ENCODE data around the gene NBEAL2. TPM values are rescaled to one million over a fixed set of nuclear protein-coding genes. Genes with fewer than 3 reads are reported as not detected.

Gene NBEAL2
- total and polyA plus RNA-seq, 10 of the 15 experiments (the other 5 are each of a cell fraction or from before 2014, with no cell fraction given), result 0.07 to 127 (median 29.4) TPM

DNA sequence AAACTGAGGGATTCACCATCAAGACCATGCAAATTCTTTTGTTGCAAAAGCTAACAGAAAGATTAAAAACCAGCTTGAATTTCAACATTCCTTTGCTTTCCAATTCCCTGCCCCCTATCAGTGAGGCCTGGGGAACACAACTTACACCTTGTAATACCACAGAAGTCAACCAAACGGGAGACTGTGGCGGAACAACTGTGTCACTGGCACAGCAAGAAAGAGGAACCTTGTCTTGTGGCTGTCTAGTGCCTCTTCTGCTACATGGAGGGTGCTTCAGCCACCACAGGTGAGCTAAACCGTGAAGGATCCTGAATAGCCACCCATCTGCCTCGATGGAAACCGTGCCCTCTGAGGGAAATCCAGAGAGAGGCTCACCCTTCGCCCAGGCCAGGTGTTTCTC lies 14.3 kb upstream of the NBEAL2 start (continued):
- TF ChIP-seq ZBTB4 (CRISPR knock-in tag; IDR thresholded peaks at IDR 0.05) (no peak), SMAD1 (IDR thresholded peaks at IDR 0.05; ENCODE audit: low read depth, partially characterized antibody) (no peak), KLF5 (IDR thresholded peaks at IDR 0.05; ENCODE audit: partially characterized antibody) (no peak), ZBED1 (IDR thresholded peaks at IDR 0.05; ENCODE audit: borderline replicate concordance) (no peak), YBX1 (IDR thresholded peaks at IDR 0.05) (no peak), RUNX3 (IDR thresholded peaks at IDR 0.05; ENCODE audit: low read length) (peak; percentile 62), PAX5 (IDR thresholded peaks at IDR 0.05; ENCODE audit: borderline replicate concordance, low read depth, low read length) (no peak), GABPA (IDR thresholded peaks at IDR 0.05; ENCODE audit: low read depth) (no peak), TCF3 (IDR thresholded peaks at IDR 0.05; ENCODE audit: borderline replicate concordance, insufficient read depth, low read depth, low read length) (no peak), WRNIP1 (IDR thresholded peaks at IDR 0.05; ENCODE audit: borderline replicate concordance, low read depth, low read length) (peak; percentile 75; the same call in 1 of the 2 replicates), ZBTB40 (IDR thresholded peaks at IDR 0.05; ENCODE audit: borderline replicate concordance) (no peak), LARP7 (IDR thresholded peaks at IDR 0.05) (no peak), NR2C2 (IDR thresholded peaks at IDR 0.05; ENCODE audit: borderline replicate concordance, control insufficient read depth, insufficient read length, low read depth) (no peak), MTA2 (IDR thresholded peaks at IDR 0.05; ENCODE audit: low read depth) (peak; percentile 47; the same call in 1 of the 2 replicates), STAT3 (IDR thresholded peaks at IDR 0.05; ENCODE audit: low read depth, low read length) (no peak), ASH2L (IDR thresholded peaks at IDR 0.05; ENCODE audit: borderline replicate concordance, low read depth) (no peak)
- TF ChIP-seq, protein P1, sequence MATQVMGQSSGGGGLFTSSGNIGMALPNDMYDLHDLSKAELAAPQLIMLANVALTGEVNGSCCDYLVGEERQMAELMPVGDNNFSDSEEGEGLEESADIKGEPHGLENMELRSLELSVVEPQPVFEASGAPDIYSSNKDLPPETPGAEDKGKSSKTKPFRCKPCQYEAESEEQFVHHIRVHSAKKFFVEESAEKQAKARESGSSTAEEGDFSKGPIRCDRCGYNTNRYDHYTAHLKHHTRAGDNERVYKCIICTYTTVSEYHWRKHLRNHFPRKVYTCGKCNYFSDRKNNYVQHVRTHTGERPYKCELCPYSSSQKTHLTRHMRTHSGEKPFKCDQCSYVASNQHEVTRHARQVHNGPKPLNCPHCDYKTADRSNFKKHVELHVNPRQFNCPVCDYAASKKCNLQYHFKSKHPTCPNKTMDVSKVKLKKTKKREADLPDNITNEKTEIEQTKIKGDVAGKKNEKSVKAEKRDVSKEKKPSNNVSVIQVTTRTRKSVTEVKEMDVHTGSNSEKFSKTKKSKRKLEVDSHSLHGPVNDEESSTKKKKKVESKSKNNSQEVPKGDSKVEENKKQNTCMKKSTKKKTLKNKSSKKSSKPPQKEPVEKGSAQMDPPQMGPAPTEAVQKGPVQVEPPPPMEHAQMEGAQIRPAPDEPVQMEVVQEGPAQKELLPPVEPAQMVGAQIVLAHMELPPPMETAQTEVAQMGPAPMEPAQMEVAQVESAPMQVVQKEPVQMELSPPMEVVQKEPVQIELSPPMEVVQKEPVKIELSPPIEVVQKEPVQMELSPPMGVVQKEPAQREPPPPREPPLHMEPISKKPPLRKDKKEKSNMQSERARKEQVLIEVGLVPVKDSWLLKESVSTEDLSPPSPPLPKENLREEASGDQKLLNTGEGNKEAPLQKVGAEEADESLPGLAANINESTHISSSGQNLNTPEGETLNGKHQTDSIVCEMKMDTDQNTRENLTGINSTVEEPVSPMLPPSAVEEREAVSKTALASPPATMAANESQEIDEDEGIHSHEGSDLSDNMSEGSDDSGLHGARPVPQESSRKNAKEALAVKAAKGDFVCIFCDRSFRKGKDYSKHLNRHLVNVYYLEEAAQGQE (IDR thresholded peaks at IDR 0.05; ENCODE audit: low read depth, low read length), result no peak
- TF ChIP-seq, protein P2, sequence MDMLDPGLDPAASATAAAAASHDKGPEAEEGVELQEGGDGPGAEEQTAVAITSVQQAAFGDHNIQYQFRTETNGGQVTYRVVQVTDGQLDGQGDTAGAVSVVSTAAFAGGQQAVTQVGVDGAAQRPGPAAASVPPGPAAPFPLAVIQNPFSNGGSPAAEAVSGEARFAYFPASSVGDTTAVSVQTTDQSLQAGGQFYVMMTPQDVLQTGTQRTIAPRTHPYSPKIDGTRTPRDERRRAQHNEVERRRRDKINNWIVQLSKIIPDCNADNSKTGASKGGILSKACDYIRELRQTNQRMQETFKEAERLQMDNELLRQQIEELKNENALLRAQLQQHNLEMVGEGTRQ (IDR thresholded peaks at IDR 0.05; ENCODE audit: borderline replicate concordance, low read depth, low read length), result no peak
- TF ChIP-seq, protein P3, sequence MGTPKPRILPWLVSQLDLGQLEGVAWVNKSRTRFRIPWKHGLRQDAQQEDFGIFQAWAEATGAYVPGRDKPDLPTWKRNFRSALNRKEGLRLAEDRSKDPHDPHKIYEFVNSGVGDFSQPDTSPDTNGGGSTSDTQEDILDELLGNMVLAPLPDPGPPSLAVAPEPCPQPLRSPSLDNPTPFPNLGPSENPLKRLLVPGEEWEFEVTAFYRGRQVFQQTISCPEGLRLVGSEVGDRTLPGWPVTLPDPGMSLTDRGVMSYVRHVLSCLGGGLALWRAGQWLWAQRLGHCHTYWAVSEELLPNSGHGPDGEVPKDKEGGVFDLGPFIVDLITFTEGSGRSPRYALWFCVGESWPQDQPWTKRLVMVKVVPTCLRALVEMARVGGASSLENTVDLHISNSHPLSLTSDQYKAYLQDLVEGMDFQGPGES (IDR thresholded peaks at IDR 0.05), result no peak

Measured in GM12878 (cell line).